Stimulated activated CD4-positive, alpha-beta T cell treated with anti-CD3 and anti-CD28 coated beads, Interleukin-1b, Interleukin-23, amount 100 ng/mL, for 24 hours (primary cell): ENCODE data around the gene EPB41L4A.
"Not testable (repeated sequence)": the region's sequence is repeated elsewhere in the genome, so short reads cannot be mapped to it uniquely, and the experiment has no call there.

ENCODE experiments used
- DNase-seq, 4 experiments: peaks; one replicate each; pipeline ENCODE4 v3.0.0-alpha.2; 2020; ENCODE audit warnings: low read depth in 4 of 4, low spot score in 1 of 4

The EPB41L4A gene

GRCh38 chr5:112216140-112216539 is 202.9 kb downstream of the EPB41L4A start:
- no peak for DNase-seq

DNA sequence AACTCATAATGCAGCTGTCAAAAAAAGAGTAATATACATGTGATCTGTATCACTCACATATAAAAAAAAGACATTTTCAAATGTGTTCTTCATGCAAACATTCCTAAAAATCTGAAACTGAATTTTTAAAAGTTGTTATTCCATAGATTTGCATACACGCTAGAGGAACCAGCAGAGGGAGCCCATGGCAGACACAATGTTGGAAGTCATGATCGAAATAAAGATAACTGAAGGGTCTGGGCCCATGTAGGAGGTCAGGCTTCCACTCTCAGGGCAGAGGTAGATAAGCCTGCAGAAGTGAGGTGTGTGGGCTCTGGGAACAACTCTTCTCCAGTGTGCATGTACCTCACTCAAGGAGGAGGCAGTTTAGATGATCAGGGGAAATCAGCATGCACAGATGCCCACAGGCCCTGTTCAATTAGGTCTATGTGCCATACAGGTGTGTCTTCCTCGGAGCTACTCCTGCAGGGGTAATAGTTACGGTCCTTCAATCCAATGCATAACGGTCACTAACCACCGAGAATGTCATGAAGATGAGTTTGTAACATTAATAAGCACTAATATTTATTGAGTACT is 208.6 kb downstream of the EPB41L4A start:
- DNase-seq: no peak

DNA sequence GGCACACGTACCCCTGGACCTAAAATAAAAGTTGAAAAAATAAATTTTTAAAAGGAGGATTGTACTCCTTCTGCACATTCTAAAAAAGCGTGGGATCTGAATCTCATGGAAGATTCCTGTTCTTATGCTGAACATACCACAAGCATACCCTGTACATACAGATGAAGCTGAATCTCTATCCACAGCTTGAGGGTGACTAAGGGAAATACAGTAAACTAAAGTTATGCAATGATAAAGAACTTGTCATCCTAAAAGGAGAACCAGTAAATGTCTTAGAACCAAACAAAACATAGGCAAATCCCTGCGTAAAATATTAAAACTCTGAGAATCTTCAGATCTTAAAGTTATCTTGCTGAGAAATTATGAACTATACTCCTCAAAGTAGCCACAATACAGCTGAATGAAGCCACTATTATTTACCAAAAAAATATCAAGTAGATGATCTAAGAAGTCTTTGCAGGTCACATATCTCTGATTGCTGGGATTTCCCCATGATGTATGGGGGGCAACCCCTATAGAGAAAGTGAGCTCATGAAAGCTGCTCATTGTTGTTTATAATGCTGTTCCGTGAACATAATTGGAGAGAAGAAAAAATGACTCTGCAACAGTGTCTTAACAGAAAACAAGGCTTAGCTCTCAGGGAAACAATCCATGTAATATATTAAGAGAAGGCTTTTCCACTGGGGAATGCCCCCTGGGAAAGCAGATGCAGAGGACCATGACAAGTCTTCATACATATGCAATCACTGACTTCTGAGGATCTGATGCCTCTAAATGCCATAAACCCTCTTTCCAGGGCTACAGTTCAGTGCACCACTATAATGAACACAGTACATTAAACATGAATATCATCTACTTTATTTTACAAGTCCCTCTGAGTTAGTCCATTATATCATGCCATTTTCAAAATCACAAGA is 210.1 kb downstream of the EPB41L4A start:
- no peak for DNase-seq

DNA sequence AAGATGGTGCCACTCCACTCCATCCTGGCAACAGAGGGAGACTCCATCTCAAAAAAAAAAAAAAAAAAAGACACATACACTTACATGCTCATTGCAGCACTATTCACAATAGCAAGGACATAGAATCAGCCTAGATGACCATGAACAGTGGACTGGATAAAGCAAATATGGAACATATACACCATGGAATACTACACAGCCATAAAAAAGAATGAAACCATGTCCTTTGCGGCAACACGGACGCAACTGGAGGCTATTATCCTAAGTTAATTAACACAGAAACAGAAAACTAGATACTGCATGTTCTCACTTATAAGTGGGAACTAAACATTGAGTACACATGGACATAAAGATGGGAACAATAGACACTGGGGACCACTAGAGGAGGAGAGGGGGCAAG is 210.9 kb downstream of the EPB41L4A start:
- DNase-seq: not testable (repeated sequence)

DNA sequence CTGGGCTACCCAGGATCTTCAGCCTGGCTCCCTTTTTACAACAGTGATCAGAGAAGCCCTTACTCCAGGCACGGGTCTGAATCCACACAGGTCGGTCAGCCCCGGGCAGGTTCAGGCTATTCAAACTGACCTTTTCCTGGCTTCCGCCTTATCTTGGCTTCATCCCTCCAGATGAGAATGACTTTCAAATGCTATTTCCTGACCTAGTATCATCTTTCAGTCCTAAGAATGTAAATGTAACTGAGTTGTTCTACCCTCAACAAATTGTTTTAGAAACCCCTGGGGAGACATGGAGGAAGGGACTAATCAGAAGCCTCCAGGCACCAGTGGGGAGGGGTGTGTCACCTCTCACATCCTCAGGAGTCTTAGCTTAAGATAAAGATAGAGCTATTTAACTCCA is 213.2 kb downstream of the EPB41L4A start:
- no peak for DNase-seq

DNA sequence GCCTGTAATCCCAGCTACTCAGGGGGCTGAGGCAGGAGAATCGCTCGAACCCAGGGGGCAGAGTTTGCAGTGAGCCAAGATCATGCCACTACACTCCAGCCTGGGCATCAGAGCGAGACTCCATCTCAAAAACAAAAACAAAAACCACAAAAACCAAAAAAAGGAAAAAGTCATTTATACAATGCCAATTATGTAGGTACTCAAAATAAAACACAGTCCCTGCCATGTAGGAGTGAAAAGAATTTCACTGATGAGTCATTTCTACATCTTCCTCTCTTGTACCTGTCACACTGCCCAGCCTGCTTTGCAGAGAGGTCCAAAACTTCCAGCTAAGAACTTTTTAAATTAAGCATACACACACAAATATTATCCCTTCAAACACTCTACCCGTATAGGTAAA is 215.8 kb downstream of the EPB41L4A start:
- DNase-seq: no peak

DNA sequence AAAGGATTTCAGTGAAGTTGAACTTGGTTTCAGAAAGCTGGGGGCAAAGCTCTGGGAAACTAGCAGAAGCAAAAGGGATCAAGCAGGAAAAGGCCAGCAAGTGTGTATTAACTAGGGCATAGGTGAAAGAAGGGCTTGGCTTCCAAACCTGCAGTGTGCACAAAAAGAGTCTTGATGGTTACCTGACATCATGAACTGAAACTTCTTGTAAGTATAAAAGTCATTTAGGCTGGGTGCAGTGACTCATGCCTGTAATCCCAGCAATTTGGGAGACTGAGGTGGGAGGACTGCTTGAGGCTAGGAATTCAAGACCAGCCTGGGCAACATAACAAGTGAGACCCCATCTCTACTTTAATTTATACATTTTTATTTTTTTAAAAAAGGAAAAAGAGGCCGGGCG is 216.4 kb downstream of the EPB41L4A start:
- no peak for DNase-seq

DNA sequence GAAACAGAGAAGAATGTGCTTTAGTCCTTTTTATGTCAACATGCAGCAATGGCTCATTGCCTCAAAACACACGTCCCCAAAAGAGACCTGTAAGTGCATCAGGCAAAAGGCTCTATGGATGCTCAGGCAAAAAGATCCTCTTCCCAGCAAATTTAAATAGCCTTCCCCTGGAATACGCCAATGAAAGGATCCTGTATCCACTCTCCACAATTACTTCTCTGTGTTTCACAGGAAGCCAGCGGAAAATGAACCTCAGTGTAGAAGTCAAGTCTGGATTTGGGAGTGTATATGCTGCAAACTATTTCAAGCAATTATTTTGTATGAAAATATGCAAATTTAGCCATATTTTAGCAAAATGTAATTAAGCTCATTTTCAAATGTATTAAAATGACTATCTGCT is 217.9 kb downstream of the EPB41L4A start:
- no peak for DNase-seq

GRCh38 chr5:112200131-112200530 is 218.9 kb downstream of the EPB41L4A start:
- no peak for DNase-seq

GRCh38 chr5:112196584-112196983 is 222.5 kb downstream of the EPB41L4A start:
- no peak for DNase-seq

DNA sequence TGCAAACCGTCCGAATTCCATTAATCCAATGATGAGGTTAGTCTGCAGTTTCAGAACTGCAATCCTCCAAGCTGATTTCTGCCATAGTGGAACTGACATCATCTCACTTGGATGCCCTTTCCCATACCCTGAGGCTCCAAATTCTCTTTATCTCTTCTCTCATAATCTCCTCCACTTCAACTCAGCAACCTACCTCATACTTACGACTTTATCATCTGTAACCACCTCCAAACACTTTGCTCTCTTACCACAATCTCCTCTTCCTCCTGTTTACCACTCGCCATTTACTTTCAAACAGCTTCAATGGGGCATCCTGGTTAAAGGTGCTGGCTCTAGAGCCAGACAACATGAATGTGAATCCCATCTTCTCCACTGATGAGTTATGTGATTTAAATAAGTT is 223.2 kb downstream of the EPB41L4A start:
- no peak for DNase-seq

- no peak for DNase-seq
These were observed 226.2 kb downstream of the EPB41L4A start for GRCh38 chr5:112192866-112193265.

GRCh38 chr5:112192072-112192471 is 227.0 kb downstream of the EPB41L4A start:
- DNase-seq: no peak

DNA sequence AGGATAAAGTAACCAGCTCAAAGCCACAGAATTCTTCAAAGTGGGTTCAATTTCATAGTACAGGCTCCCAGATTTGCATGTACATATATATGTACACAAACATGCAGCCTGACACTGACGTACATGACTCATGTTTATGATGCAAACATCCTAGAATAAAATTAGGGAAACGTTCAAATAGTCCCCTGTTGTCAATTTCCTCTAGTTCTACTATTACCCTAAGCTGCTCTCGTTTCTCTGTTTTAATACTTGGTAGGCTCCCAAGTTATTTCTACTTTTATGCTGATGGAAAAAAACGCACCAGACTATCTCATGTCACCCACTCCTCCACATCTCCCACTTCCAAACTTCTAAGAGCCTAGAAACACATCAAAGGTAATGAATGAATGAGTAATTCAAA is 229.7 kb downstream of the EPB41L4A start:
- no peak for DNase-seq

GRCh38 chr5:112186401-112186990 is 232.6 kb downstream of the EPB41L4A start:
- DNase-seq: no peak

DNA sequence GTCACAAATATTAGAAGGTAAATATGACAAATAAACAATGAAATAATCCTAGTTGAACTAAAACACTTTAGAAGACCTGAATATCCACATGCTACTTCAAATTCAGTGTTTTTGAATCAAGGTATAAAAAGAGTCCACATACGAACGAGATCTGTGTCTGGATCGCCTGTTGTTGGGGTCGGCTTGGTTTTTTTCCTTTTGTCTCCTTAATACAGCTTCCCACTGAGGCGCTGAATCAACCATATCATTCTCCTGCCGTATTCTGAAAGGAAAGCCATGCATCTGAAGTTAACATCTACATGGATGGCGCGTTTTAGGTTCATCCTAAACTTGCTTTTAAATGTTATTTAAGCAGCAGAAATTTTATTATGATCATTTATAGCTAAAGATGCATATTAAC is 235.2 kb downstream of the EPB41L4A start:
- DNase-seq: no peak

DNA sequence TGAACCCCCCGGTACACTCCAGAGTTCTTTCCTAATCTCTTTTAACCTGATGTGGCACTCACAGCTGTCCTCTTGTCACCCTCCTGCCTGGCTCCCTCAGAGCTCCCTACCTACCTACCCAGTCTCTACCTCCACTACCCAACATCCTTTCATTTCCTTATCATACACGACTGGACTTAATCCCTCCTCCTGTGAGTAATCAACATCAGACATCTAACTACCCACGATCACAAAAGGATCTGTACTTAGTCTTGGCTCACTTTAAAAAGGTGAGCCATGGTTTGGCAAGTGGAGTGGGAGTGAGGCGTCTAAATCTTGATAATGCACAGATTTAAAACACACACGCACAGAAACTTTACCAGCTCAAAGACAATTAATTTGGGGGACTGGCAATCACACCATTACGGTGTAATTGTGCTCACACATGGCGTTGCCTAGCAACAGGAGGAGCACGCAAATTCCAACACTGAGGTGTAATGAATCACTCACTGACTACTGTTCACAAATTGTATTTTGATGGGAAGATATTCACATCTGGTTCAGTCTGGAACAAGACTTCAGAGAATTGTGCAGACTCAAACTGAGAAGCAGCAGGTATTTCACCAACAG is 235.9 kb downstream of the EPB41L4A start:
- DNase-seq: no peak

- no peak for DNase-seq
These were observed 239.8 kb downstream of the EPB41L4A start for GRCh38 chr5:112179290-112179689.

DNA sequence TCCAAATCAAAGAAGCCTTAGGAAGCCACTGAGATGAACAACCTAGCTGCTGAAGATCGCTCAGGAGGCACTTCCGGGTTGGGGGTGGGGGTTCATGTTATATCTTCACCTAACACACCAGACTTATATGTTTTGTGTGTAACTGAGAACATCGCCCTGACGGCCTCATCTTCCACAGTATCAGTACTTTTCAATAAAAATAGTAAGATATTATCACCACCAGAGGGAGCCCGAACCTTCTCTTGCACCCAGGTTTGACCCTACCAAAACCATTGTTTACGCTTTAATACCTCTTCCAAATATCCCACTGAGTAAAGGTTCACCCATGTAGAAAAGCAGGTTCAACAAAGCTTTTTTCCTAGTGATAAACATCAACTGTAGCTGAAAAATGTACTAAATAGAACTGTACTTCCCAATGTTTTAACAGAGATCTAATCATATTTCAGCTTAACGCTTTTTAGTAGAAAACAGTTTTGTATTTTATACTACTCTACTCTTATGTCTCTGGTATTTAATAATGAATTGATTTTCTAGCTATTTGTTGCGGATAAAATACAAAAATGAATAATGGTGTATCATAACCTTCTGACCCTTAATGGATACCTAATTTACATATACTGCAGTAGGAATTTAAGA is 244.0 kb downstream of the EPB41L4A start:
- no peak for DNase-seq

GRCh38 chr5:112165897-112166737 is 253.0 kb downstream of the EPB41L4A start:
- no peak for DNase-seq

DNA sequence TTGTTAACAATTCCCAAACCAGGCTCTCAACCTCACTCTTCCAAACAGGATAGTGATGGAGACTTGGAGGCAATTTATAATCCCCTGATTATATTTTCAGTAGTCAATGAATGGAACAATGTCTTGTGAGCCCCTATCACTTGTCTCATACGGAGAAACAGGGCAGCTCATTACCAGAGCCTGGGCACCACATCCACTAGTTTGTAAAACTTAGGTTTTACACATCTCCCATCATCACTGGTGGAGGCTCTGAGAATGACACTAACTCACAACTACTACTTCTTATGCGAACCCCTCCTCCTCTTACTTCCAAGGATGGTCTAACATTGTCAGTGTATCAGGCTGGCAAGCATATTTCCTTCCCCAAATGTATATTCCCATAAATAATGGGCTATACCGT is 253.7 kb downstream of the EPB41L4A start:
- no peak for DNase-seq
